Glutamatergic neuron (in vitro differentiated cells): ENCODE measurements around the gene MPPE1. TPM values are rescaled to one million over a fixed set of nuclear protein-coding genes. Genes with fewer than 3 reads are reported as not detected.

Source experiments
- DNase-seq: peaks from one replicate; pipeline ENCODE4 v3.0.0; 2022
- H3K27ac Mint-ChIP-seq: one replicate; pipeline ENCODE4 v1.8.0; 2020; ENCODE audit warnings: mild to moderate bottlenecking, mixed read lengths, inconsistent platforms; ENCODE audit not compliant: unreplicated experiment
- H3K27me3 Mint-ChIP-seq: one replicate; pipeline ENCODE4 v1.8.0; 2020; ENCODE audit warnings: mild to moderate bottlenecking, moderate library complexity, mixed read lengths, inconsistent platforms; ENCODE audit not compliant: unreplicated experiment
- H3K36me3 Mint-ChIP-seq: one replicate; pipeline ENCODE4 v1.8.0; 2020; ENCODE audit warnings: mild to moderate bottlenecking, mixed read lengths, inconsistent platforms; ENCODE audit not compliant: unreplicated experiment
- H3K4me1 Mint-ChIP-seq: one replicate; pipeline ENCODE4 v1.8.0; 2020; ENCODE audit warnings: mild to moderate bottlenecking, low read depth, mixed read lengths, inconsistent platforms; ENCODE audit not compliant: unreplicated experiment
- H3K4me3 Mint-ChIP-seq: one replicate; pipeline ENCODE4 v1.8.0; 2020; ENCODE audit warnings: mild to moderate bottlenecking, mixed read lengths, inconsistent platforms; ENCODE audit not compliant: unreplicated experiment
- H3K9me3 Mint-ChIP-seq: one replicate; pipeline ENCODE4 v1.8.0; 2020; ENCODE audit warnings: mild to moderate bottlenecking, moderate library complexity, mixed read lengths, inconsistent platforms; ENCODE audit not compliant: unreplicated experiment
- total RNA-seq: library from RNA; stranded (reverse); fragmentation: NEBNext Ultra II Directional; extraction: Animal tissue kit (Norgen Biotek cat#: 25700); gene quantifications from one replicate; pipeline ENCODE4 v1.2.1, GENCODE V29; 2021; ENCODE audit not compliant: unreplicated experiment
- TF ChIP-seq, protein P1 (sequence below): fragments of 200-600 bp; sonication (generic); IDR thresholded peaks from one replicate; pipeline ENCODE4 v1.5.0; 2021; ENCODE audit not compliant: partially characterized antibody, unreplicated experiment

Gene MPPE1
- total RNA-seq, 1 donor from 2014 or later = 31.8 TPM

DNA sequence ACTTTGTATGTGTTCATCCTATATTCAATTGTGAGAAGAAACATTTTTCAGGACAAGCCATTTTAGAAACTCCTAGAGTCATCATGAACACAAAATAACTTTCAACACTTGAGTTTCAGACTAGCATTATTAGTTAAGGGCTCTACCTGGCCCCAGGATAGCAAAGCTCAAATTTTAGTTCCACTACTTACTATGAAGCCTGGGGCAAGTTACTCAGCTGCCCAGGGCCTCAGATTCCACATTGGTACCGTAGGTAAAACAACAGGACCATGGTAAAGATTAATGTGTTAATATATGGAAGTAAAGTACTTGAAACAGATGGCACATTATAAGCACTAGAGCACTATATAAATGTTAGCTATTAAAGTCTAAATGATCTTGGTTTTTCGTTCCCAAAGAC is 19.4 kb downstream of the MPPE1 start:
- H3K4me3 Mint-ChIP-seq = no peak overlapping the region
- TF ChIP-seq, protein P1, sequence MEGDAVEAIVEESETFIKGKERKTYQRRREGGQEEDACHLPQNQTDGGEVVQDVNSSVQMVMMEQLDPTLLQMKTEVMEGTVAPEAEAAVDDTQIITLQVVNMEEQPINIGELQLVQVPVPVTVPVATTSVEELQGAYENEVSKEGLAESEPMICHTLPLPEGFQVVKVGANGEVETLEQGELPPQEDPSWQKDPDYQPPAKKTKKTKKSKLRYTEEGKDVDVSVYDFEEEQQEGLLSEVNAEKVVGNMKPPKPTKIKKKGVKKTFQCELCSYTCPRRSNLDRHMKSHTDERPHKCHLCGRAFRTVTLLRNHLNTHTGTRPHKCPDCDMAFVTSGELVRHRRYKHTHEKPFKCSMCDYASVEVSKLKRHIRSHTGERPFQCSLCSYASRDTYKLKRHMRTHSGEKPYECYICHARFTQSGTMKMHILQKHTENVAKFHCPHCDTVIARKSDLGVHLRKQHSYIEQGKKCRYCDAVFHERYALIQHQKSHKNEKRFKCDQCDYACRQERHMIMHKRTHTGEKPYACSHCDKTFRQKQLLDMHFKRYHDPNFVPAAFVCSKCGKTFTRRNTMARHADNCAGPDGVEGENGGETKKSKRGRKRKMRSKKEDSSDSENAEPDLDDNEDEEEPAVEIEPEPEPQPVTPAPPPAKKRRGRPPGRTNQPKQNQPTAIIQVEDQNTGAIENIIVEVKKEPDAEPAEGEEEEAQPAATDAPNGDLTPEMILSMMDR = no peak
- no peak for DNase-seq
- no peaks in the 10 kb centered on the region for H3K9me3 Mint-ChIP-seq
- H3K36me3 Mint-ChIP-seq = no peaks in the 10 kb centered on the region
- no peak overlapping the region for H3K27ac Mint-ChIP-seq
- no peaks in the 10 kb centered on the region for H3K4me1 Mint-ChIP-seq
- no peaks in the 10 kb centered on the region for H3K27me3 Mint-ChIP-seq

DNA sequence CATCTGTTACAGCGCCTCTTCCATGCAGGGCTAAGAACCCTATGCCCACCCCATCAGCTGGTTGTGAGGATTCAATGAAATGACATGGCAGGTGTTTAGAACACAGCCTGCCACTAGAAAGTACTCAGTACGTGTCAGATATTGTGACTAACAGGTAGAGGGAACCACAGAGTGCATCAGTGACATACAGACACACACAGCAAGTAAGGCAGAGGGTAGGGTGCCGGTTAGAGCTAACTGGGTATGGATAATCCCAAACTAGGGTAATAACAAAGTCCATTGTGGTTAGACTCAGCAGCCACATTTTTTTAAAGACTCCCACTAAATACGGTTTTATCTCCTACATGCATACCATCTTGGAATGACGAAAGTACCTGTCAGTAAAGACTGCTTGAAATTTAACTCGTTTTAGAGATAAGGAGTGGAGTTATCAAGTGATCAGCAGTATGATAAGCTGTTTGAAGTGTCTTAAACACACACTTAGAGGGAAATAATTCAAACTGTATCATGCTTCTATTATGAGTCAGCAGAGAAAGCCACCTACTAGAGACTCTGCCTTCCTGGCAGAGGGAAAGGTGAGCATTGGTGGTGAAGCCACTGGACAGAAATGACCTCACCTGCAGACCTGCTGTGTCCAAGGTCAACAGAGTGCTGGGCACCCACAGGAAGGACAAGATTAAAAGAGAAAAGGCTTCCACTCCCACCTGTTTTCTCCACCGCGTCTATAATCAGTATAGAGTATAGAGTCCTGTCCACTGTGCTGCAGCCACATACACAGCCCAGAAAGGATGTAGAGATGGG is 20.6 kb downstream of the MPPE1 start:
- Mint-ChIP-seq H3K4me3 (no peak overlapping the region), H3K9me3 (no peaks in the 10 kb centered on the region), H3K36me3 (no peaks in the 10 kb centered on the region), H3K27me3 (no peaks in the 10 kb centered on the region), H3K27ac (no peak overlapping the region), H3K4me1 (no peaks in the 10 kb centered on the region)
- no peak for DNase-seq
- TF ChIP-seq, protein P1 = no peak

DNA sequence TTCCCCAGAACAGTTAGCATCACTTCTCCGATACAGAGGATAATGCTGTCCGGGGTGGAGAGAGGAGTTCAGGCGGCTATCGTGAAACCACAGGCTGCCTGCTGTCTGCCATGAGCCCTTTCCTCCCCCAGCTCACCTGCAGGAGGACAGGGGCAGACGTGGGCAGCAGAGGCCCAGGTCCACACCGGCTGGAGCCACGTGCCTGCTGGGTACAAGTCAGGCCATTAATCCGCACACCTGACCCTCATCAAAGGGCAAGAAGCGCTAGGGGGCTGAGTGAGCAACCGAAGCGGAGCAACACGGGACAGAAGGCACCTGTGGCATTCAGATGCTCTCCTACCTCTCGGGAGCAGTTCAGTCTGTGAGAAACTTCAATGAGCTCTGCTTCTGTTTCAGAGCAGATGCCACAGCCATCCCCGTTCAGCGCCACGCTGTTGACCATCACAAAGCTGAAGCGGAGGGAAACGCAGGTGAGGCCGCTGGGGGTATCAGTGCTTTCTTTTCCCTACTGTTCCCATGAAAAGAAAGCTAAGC is 21.5 kb downstream of the MPPE1 start:
- no peak for DNase-seq
- Mint-ChIP-seq H3K36me3 (no peaks in the 10 kb centered on the region), H3K9me3 (no peaks in the 10 kb centered on the region), H3K4me1 (no peaks in the 10 kb centered on the region), H3K27me3 (no peaks in the 10 kb centered on the region), H3K4me3 (no peak overlapping the region), H3K27ac (no peak overlapping the region)
- TF ChIP-seq, protein P1 = no peak

DNA sequence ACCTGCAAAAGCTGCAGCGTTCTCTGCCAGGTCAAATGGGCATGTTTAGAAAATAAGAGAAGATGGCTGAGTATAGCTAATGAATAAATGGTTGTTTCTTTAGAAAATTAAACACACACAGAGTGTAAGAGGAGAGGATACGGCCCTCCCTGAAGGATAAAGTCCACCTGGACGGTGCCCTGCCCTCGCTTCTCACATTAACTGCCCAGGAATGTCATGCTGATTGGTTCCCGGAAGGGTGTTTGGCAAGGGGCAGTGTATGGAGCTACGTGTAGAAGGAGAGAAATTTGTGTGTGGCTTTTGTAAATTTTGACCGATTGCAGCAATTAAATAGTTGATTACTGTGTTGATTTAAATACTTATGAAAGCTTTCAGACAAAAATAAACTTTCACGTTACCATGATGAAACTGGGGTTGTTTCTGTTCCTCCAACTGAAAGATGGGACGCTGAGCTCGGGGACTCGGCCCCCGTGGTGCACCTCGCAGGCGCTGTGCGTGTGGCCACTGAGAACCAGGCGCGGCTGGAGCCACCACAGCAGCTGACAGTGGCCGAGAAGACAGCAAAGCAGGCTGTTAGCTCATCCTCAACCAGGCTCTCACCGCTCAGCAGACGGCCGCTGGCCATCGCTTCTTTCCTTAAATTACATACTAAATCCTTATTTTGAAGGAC is 22.7 kb downstream of the MPPE1 start:
- Mint-ChIP-seq H3K9me3 (no peaks in the 10 kb centered on the region), H3K4me3 (no peak overlapping the region), H3K27me3 (peaks cover 4% of the 10 kb centered on the region), H3K36me3 (no peaks in the 10 kb centered on the region), H3K27ac (no peak overlapping the region), H3K4me1 (no peaks in the 10 kb centered on the region)
- TF ChIP-seq, protein P1 = no peak
- no peak for DNase-seq
